Right kidney (tissue), 1 donor: ENCODE measurements around the gene DCST2.
A peak's percentile ranks its signal among the peaks of the same experiment; 100 is the strongest.

Source experiments
- DNase-seq: peaks from one replicate; pipeline ENCODE4 v3.0.0-alpha.2; 2016

DCST2 gene

GRCh38 chr1:155049651-155050559 lies 16.3 kb upstream of the DCST2 start:
- DNase-seq, result no peak

GRCh38 chr1:155048449-155049334 lies 15.1 kb upstream of the DCST2 start:
- no peak for DNase-seq

GRCh38 chr1:155044812-155045657 lies 11.5 kb upstream of the DCST2 start:
- DNase-seq, result peak; percentile 26

- no peak for DNase-seq
These were observed 10.8 kb upstream of the DCST2 start for GRCh38 chr1:155044365-155044764.

GRCh38 chr1:155043793-155044192 lies 10.2 kb upstream of the DCST2 start:
- DNase-seq, result no peak

- DNase-seq, result no peak
These were observed 9.7 kb upstream of the DCST2 start for GRCh38 chr1:155043301-155043702.

- DNase-seq, result no peak
These were observed 9.2 kb upstream of the DCST2 start for GRCh38 chr1:155042789-155043188.

GRCh38 chr1:155040358-155041093 lies 6.9 kb upstream of the DCST2 start:
- DNase-seq, result no peak

GRCh38 chr1:155039308-155039669 lies 5.7 kb upstream of the DCST2 start:
- DNase-seq, result no peak

- DNase-seq, result no peak
These were observed 5.2 kb upstream of the DCST2 start for GRCh38 chr1:155038602-155039307.

- no peak for DNase-seq
These were observed 4.4 kb upstream of the DCST2 start for GRCh38 chr1:155037851-155038441.

- no peak for DNase-seq
These were observed 3.5 kb upstream of the DCST2 start for GRCh38 chr1:155037043-155037442.

- DNase-seq, result no peak
These were observed 2.4 kb upstream of the DCST2 start for GRCh38 chr1:155035936-155036335.

- DNase-seq, result no peak
These were observed 982 bp upstream of the DCST2 start for GRCh38 chr1:155034318-155035208.

GRCh38 chr1:155032886-155033285 lies 695 bp downstream of the DCST2 start:
- DNase-seq, result no peak

GRCh38 chr1:155030899-155031298 lies 2.7 kb downstream of the DCST2 start:
- no peak for DNase-seq

GRCh38 chr1:155030243-155030795 lies 3.3 kb downstream of the DCST2 start:
- DNase-seq, result no peak

GRCh38 chr1:155029513-155030242 lies 3.9 kb downstream of the DCST2 start:
- no peak for DNase-seq
